Esophagus muscularis mucosa (tissue), 4 donors: ENCODE data around the gene DHRS13.

Experiments used
- CTCF ChIP-seq, 3 experiments: fragments of 200-600 bp in 2 of 3; fragments of 450-650 bp in 1 of 3; sonication (generic) in 2 of 3; IDR thresholded peaks; one replicate each; pipeline ENCODE4 v1.5.1; 2017 to 2019; ENCODE audit warnings: antibody characterized with exemption in 3 of 3, mild to moderate bottlenecking in 2 of 3, moderate library complexity in 1 of 3
- EP300 ChIP-seq: sonication (generic); formaldehyde crosslinking; IDR thresholded peaks from one replicate; pipeline ENCODE4 v1.6.1; 2017; ENCODE audit warnings: antibody characterized with exemption
- POLR2AphosphoS5 ChIP-seq, 2 donors: sonication (generic); formaldehyde crosslinking; IDR thresholded peaks; one replicate each; pipeline ENCODE4 v1.6.1; 2017; ENCODE audit warnings: antibody characterized with exemption in 2 of 2

DNA sequence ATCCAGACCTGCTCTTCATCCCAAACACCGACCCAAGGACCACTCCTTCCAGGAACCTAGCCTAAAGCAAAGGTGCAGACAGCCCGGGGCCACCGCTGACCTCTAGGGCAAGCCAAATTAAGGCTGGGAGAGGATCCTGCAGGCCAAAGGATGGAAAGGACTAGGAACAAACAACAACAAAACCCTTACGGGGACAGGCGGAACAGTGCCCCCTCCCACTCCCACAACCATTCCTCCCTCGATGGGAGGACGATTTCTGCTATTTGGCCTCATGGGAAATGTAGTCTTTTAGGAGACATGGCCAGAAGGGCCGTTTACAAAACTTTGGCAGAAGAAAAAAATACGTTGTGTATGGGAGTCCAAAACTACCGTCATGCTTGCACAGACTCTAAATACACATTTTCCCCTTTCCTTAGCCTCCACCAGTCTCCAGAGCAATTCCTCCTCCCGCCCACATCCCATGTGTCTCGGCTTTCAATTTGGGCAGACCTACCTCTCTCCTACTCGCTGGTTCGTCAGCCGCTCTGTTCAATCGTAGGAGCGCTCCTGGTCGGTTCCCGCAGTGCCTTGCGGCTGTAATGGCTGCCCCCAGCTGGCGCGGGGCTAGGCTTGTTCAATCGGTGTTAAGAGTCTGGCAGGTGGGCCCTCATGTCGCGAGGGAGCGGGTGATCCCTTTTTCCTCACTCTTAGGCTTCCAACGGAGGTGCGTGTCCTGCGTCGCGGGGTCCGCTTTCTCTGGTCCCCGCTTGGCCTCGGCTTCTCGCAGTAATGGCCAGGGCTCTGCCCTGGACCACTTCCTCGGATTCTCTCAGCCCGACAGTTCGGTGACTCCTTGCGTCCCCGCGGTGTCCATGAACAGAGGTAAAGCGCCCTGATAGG is 48.2 kb downstream of the DHRS13 start, which contains the start of gene ERAL1:
- peak in 1 of 3 experiments; percentile 30 for TF ChIP-seq CTCF (IDR thresholded peaks at IDR 0.05)
- peak; percentile 84 to 89 for TF ChIP-seq POLR2AphosphoS5 (IDR thresholded peaks at IDR 0.05)
- no peak for TF ChIP-seq EP300
